ENCODE results near the gene CPXM2.

Gene CPXM2

GRCh38 chr10:123891144-123892071 lies at the start of gene CPXM2:
Gene CPXM2 (minus strand): TSS chr10:123891807. CDS start chr10:123891659, 148 bp downstream.
- no peak for DNase-seq

DNA sequence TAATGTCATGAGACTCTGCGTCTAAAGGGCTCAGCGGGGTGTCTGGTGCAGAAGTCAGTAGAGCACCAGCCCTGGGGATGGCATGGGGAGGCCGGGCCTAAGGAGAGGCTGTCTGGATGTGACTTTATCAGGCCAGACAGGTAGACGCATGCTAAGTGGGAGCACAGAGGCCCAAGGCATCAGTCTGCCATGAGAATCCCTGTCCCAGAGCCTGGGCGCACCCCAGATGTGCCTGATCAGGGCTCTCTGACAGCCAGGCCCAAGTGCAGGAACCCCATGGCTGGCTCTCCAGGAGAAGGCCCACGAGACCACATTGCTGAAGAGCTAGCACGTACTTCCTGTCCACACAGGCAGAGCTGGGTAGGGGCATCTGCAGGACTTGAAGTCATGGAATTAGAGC lies 48.0 kb upstream of the CPXM2 start:
- no peak for DNase-seq

- no peak for DNase-seq
These were observed 47.3 kb upstream of the CPXM2 start for GRCh38 chr10:123938890-123939289.

- no peak for DNase-seq
These were observed 44.8 kb upstream of the CPXM2 start for GRCh38 chr10:123936426-123936825.

DNA sequence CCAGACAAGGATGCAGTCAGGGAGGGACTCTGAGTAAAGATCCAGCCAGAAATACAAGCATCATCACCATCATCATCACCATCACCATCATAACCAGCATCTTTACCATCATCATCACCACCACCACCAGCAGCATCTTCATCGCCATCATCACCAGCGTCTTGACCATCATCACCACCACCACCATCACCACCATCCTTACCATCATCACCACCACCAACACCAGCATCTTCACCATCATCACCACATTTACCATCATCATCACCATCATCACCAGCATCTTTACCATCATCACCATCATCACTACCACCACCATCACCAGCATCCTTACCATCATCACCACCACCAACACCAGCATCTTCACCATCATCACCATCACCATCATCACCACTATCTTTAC lies 44.1 kb upstream of the CPXM2 start:
- no peak for DNase-seq

GRCh38 chr10:123934846-123935245 lies 43.2 kb upstream of the CPXM2 start:
- DNase-seq = no peak

DNA sequence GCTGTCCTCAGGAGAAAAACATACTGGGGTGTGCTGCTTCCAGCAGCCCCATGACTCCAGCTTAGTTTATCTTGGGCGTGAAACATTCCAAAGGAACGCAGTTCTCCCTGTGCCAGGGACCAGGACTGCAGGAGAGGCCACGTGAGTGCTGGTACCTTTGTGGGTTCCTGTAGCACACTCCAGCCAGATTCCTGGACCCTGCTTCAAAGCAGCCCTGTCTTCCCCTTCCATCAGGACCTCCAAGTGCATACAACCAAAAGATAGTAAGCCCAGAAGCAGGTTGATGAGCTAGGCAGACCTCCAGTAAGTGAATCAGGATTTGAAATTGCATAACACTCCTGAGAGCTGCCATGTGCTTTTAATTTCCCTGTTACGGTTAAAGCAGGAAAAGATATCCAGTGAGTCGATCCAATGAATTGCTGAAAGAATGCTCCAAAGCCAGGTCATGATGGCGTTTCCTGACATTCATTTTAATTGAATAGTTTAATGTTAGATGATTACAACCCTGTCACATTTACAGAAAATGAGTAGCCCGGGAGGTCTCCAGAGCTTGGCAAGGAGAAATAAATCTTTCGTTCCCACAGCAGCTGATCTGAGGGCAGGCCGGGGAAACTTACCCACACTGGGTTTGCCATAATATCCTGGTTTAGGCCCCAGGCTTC lies 38.9 kb upstream of the CPXM2 start:
- DNase-seq = no peak

GRCh38 chr10:123929791-123930190 lies 38.2 kb upstream of the CPXM2 start:
- no peak for DNase-seq

- DNase-seq = no peak
These were observed 36.8 kb upstream of the CPXM2 start for GRCh38 chr10:123928427-123928826.

GRCh38 chr10:123926401-123927264 lies 35.0 kb upstream of the CPXM2 start:
- no peak for DNase-seq

- no peak for DNase-seq
These were observed 30.5 kb upstream of the CPXM2 start for GRCh38 chr10:123922126-123922525.

- DNase-seq = no peak
These were observed 25.2 kb upstream of the CPXM2 start for GRCh38 chr10:123916775-123917174.

DNA sequence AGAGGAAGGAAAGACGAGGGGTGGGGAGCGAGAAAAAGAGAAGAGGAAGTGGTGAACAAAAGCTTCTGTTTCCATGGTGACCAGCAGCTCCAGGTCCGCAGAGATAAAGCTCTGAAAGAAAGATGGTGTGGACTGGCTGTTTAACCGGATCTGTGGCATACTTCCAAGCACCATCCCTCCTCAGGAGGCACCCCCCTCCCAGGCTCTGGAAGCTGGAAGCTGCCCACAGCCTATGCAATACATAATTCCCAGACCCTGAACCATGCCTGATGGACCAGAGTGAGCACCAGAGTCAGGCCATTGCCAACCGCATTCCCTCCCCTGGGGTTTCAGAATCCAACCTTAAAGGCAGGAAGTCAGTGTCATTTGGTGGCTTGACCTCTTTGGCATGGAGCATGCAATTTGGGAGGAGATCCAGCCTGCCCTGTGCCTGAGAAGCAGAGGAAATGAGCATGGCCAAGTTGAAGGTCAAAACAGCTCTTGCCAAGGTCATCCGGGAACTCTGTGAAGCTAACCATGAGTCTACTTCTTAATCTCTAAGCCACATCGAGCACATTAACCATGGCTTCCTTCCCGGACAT lies 22.2 kb upstream of the CPXM2 start:
- DNase-seq = no peak

DNA sequence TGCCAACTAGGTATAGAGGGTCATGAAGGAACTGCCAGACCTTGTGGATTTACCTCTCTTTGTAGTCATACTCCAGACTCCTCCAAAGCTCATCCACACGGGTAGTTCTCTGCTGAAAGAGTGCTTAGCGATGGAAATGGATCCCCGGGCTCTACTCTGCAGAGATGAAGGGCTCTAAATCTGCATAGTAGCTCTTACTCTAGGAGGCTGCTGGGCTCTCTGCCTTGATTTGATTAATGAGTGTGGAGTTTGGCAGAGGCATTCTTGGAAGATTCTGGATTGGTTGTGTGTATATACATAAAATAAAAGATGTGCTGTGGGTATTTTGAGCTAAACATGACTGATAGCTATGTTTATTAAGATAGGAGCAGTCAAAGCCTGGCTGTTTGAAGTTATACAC lies 21.3 kb upstream of the CPXM2 start:
- no peak for DNase-seq

DNA sequence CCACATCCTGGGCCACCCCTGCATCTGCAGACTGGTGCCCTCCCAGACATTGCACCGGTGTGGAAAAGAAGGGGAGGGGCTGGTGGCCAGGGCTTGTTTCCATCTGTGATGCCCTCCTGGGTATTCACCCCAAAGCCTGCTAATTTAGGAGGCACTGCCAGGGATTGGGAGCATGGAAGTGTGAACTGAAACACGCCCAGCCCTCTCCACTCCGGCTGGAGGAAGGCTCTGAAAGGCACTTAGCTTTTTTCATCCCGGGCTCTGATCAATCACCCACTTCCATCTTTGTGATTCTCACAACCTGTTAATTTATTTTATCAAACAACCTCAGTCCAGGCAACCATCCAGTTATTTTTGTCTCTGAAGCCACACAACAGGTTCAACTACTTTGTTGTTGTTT lies 20.9 kb upstream of the CPXM2 start:
- DNase-seq = no peak

DNA sequence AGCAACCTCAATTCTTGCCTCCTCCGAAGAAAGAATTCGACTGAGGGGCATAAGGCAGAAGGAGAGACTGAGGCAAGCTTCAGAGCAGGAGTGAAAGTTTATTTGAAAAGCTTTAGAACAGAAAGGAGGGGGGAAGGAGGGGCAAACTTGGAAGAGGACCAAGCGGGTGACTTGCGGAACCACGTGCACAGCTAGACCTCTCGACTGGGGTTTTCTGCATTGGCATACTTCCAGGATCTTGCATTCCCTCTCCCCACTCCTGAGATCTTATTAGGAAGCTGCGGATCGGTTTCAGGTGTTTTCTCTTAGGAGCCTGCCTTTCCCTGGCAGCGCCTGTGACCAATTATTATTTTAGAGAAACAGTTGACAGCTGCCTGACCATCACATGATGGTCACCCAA lies 20.3 kb upstream of the CPXM2 start:
- no peak for DNase-seq

GRCh38 chr10:123909866-123910265 lies 18.3 kb upstream of the CPXM2 start:
- no peak for DNase-seq

GRCh38 chr10:123909426-123909825 lies 17.8 kb upstream of the CPXM2 start:
- no peak for DNase-seq

DNA sequence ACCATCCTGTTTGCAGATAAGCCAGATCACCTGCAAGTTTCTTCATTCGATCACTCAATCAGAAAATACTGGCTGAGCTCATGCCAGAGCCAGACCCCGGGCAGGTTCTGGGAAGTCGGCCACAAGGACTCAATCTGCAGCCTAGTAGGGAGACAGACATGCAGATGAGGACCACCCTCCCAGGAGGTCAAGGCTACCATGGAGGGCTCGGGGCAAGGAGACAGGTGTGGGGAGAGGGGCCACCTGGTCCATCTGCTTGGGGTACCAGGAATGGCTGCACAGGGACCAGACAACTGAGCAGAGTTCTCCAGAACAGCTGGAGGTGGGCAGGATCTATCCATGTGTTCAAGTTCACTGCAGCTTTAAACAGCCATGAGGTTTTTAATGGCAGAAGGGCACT lies 16.8 kb upstream of the CPXM2 start:
- no peak for DNase-seq

DNA sequence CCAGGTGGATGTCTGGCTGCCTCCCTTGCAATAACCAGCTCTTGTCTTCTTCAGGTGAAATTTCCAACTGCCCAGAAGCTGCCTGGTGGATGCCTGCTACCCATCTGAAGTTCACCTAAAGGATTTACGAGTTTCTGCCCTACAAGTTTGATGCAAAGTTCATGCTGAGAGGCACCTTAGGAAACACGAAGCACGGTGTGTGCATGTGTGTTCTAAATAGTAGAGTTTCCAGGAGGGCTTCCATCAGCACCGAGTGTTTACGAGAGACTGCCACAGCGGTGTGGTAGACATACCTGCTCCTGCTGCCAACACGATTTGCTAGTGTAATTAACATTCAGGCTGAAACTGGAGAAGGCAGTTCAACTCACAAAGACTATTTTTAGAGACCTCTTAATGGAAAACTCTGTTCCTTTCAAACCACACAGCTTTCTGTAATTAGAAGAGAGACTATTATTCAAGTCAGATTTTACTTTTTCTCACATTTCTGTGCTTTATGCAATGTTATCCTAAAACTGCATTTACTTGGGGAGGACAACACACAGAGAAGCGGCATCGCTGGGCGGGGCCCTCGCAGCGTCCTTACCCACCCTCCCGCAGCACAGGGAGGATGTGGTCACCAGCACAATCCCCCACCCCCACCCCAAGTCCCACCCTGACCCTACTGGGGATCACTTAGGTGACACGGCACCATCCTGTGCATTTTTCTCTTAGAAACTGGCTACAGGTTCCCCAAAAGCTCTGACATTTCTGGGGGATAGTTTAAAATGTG lies 15.5 kb upstream of the CPXM2 start:
- no peak for DNase-seq

- DNase-seq = no peak
These were observed 14.7 kb upstream of the CPXM2 start for GRCh38 chr10:123906296-123906695.

DNA sequence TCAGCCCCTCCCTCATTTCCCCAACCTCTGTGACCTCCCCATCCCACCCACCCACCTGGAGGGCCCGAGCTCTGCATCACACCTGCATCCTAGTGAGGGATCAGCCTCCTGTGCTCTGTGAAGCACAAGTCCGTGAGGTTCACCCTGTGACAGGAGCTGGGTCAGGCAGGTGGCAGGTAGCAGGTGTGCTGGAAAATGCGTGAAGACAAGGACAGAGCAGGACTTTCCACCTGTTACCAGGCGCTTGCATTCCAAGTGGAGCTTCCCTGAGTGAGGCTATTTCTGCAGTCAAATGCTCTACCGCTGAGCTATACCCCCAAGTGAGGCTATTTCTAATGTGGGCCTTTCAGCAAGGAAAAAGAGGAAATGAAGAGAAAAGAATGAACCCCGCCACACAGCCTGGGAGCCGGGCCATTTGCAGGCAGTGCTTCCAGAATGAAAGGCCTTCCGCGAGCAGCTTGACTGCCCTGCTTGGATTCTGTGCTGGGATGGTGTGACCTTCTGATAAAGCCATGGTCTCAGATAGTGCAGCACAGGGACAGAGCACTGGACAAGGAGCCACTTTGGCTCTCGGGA lies 13.3 kb upstream of the CPXM2 start:
- DNase-seq = no peak
